22Rv1 (cell line): Measurements from ENCODE around the gene C4orf54.

ENCODE experiments used
- CTCF ChIP-seq: fragments of 450-650 bp; IDR thresholded peaks from 2 replicates; pipeline ENCODE4 v1.5.1; 2017; ENCODE audit warnings: mild to moderate bottlenecking
- ZFX ChIP-seq: fragments of 450-650 bp; IDR thresholded peaks from 2 replicates; pipeline ENCODE4 v1.6.1; 2017; ENCODE audit warnings: antibody characterized with exemption, borderline replicate concordance

DNA sequence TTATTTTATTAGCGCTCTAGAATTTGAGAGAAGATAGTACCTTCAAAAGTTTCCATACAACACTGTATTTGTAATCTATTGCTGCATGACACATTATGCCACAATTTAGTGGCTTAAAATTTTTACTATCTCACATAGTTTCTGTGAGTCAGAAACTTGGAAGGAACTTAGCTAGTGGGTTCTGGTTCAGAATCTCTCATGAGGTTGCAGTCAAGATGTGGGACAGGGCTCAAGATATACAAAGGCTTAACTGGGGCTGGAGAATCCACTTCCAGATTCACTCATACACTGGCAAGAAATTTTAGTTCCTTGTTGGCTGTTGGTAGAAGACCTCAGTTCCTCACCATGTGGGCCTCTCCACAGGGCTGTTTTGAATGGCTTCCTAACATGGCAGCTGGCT, 11.5 kb upstream of the C4orf54 start:
- TF ChIP-seq CTCF (no peak), ZFX (no peak)
